HG02943 (cell line): ENCODE results near the gene CDC42BPA.

Experiments
- ATAC-seq: cut with Tn5 transposase; IDR thresholded peaks from one replicate; pipeline ENCODE4 v1.9.1; 2021; ENCODE audit warnings: mild to moderate bottlenecking, low read depth, moderate library complexity; ENCODE audit not compliant: unreplicated experiment

CDC42BPA gene

GRCh38 chr1:226975259-226976250 lies 342.7 kb downstream of the CDC42BPA start:
- no peak for ATAC-seq

GRCh38 chr1:226974544-226975258 lies 343.6 kb downstream of the CDC42BPA start:
- ATAC-seq, result no peak

GRCh38 chr1:226973898-226974543 lies 344.3 kb downstream of the CDC42BPA start:
- no peak for ATAC-seq

- ATAC-seq, result no peak
These were observed 344.9 kb downstream of the CDC42BPA start for GRCh38 chr1:226973371-226973897.

GRCh38 chr1:226972931-226973330 lies 345.4 kb downstream of the CDC42BPA start:
- ATAC-seq, result no peak

GRCh38 chr1:226971765-226972164 lies 346.5 kb downstream of the CDC42BPA start:
- ATAC-seq, result no peak

- no peak for ATAC-seq
These were observed 350.6 kb downstream of the CDC42BPA start for GRCh38 chr1:226967665-226968064.

GRCh38 chr1:226966683-226967082 lies 351.6 kb downstream of the CDC42BPA start:
- no peak for ATAC-seq

GRCh38 chr1:226965581-226966440 lies 352.5 kb downstream of the CDC42BPA start:
- ATAC-seq, result no peak

- no peak for ATAC-seq
These were observed 353.4 kb downstream of the CDC42BPA start for GRCh38 chr1:226964611-226965486.

- no peak for ATAC-seq
These were observed 354.2 kb downstream of the CDC42BPA start for GRCh38 chr1:226964068-226964425.

GRCh38 chr1:226962421-226963391 lies 355.6 kb downstream of the CDC42BPA start:
- no peak for ATAC-seq

- no peak for ATAC-seq
These were observed 357.1 kb downstream of the CDC42BPA start for GRCh38 chr1:226960944-226961765.

- ATAC-seq, result no peak
These were observed 358.0 kb downstream of the CDC42BPA start for GRCh38 chr1:226960256-226960655.

- no peak for ATAC-seq
These were observed 360.0 kb downstream of the CDC42BPA start for GRCh38 chr1:226958300-226958699.

GRCh38 chr1:226957714-226958113 lies 360.6 kb downstream of the CDC42BPA start:
- no peak for ATAC-seq
